K562 (cell line): ENCODE measurements around the gene TICAM1. TPM values are rescaled to one million over a fixed set of nuclear protein-coding genes. Genes with fewer than 3 reads are reported as not detected.

ENCODE experiments used
- AFF4 ChIP-seq: sonication (generic); formaldehyde crosslinking; IDR thresholded peaks from 2 replicates; pipeline ENCODE4 v1.8.0; 2023; ENCODE audit warnings: mild to moderate bottlenecking, missing genetic modification reagents
- DMBX1 ChIP-seq: fragments of 250-450 bp; sonication (Bioruptor Pico); IDR thresholded peaks from 2 replicates; pipeline ENCODE4 v1.8.0; 2022; ENCODE audit warnings: inconsistent platforms, mild to moderate bottlenecking, moderate library complexity, borderline replicate concordance
- GABPA ChIP-seq: fragments of 200-800 bp; sonication (Bioruptor generic); conservative IDR thresholded peaks from 2 replicates; pipeline ENCODE4 v1.6.1; 2016; ENCODE audit warnings: low read depth, missing genetic modification characterization, missing compliant biosample characterization
- GATAD2B ChIP-seq: fragments of 450-650 bp; IDR thresholded peaks from 2 replicates; pipeline ENCODE4 v1.6.1; 2017; ENCODE audit warnings: mild to moderate bottlenecking, borderline replicate concordance
- JUN ChIP-seq, 2 experiments: sonication (generic) in 1 of 2; formaldehyde crosslinking in 1 of 2; IDR thresholded peaks; 2 replicates each; pipeline versions ENCODE4 v1.6.1 to v1.8.0; 2012 to 2022; ENCODE audit warnings: borderline replicate concordance in 2 of 2, mild to moderate bottlenecking in 2 of 2, improper control_type of control experiment in 1 of 2, low read depth in 1 of 2, low read length in 1 of 2, missing genetic modification reagents in 1 of 2
- NR2C2 ChIP-seq, 2 experiments: fragments of 200-800 bp in 1 of 2; sonication (Bioruptor generic) in 1 of 2; sonication (generic) in 1 of 2; formaldehyde crosslinking in 1 of 2; IDR thresholded peaks; 2 replicates each; pipeline versions ENCODE4 v1.6.1 to v1.8.0; 2016 to 2022; ENCODE audit warnings: mild to moderate bottlenecking in 1 of 2, missing compliant biosample characterization in 1 of 2, missing genetic modification characterization in 1 of 2, missing genetic modification reagents in 1 of 2
- POLR3G ChIP-seq: IDR thresholded peaks from 2 replicates; pipeline ENCODE4 v1.6.1; 2011; ENCODE audit not compliant: insufficient read length, insufficient replicate concordance; ENCODE audit errors: extremely low read depth
- USF1 ChIP-seq: sonication (generic); formaldehyde crosslinking; IDR thresholded peaks from 2 replicates; pipeline ENCODE4 v1.9.0; 2022; ENCODE audit warnings: mild to moderate bottlenecking, missing genetic modification reagents
- polyA plus RNA-seq, 8 experiments: library from polyadenylated mRNA; depleted of rRNA in 4 of 8; stranded (reverse) in 5 of 8; unstranded in 3 of 8; fragments of >200 nt; fragmentation: Nextera tagmentation in 2 of 8; fragmentation: Illumina TruSeq in 1 of 8; extraction: Ambion mirVana in 2 of 8; extraction: Trizol in 1 of 8; gene quantifications; 2 replicates each; pipeline versions ENCODE4 v1.2.1 to v1.2.3, GENCODE V29; 2011 to 2014; ENCODE audit warnings: inconsistent platforms in 1 of 8, missing spikeins in 1 of 8
- total RNA-seq, 7 experiments: library from RNA; depleted of rRNA in 6 of 7; stranded (reverse); fragments of >200 nt in 6 of 7; fragmentation: Illumina TruSeq in 2 of 7; extraction: Trizol in 2 of 7; gene quantifications; 2 replicates each; pipeline versions ENCODE4 v1.2.1 to v1.2.3, GENCODE V29; 2011 to 2021; ENCODE audit warnings: low replicate concordance in 1 of 7
- TF ChIP-seq, protein P1 (sequence below): fragments of 450-650 bp; IDR thresholded peaks from 2 replicates; pipeline ENCODE4 v1.7.1; 2018; ENCODE audit warnings: mild to moderate bottlenecking, low read depth; ENCODE audit not compliant: partially characterized antibody

The TICAM1 gene
- total and polyA plus RNA-seq, 9 of the 15 experiments (the other 6 are each of a cell fraction or from before 2014, with no cell fraction given) = 0.07 to 11.6 (median 1.5) TPM

GRCh38 chr19:4815426-4816201 lies 15.9 kb downstream of the TICAM1 start (continued):
- TF ChIP-seq DMBX1 (CRISPR knock-in tag) (0 out of 2 replicates have a peak, but pooled peaks have one; percentile 61), AFF4 (CRISPR knock-in tag) (no peak), JUN (IDR thresholded peaks at IDR 0.05; ENCODE audit: borderline replicate concordance, low read depth, low read length) (peak; percentile 51; the same call in 1 of the 2 replicates), JUN (CRISPR knock-in tag; IDR thresholded peaks at IDR 0.05; ENCODE audit: borderline replicate concordance) (no peak), NR2C2 (CRISPR knock-in tag; IDR thresholded peaks at IDR 0.05) (no peak), NR2C2 (tag; IDR thresholded peaks at IDR 0.05) (peak; percentile 90), POLR3G (no peak), USF1 (CRISPR knock-in tag) (peak; percentile 99), GATAD2B (peak; percentile 69; the same call in 1 of the 2 replicates), GABPA (tag) (peak; percentile 90)
- TF ChIP-seq, protein P1, sequence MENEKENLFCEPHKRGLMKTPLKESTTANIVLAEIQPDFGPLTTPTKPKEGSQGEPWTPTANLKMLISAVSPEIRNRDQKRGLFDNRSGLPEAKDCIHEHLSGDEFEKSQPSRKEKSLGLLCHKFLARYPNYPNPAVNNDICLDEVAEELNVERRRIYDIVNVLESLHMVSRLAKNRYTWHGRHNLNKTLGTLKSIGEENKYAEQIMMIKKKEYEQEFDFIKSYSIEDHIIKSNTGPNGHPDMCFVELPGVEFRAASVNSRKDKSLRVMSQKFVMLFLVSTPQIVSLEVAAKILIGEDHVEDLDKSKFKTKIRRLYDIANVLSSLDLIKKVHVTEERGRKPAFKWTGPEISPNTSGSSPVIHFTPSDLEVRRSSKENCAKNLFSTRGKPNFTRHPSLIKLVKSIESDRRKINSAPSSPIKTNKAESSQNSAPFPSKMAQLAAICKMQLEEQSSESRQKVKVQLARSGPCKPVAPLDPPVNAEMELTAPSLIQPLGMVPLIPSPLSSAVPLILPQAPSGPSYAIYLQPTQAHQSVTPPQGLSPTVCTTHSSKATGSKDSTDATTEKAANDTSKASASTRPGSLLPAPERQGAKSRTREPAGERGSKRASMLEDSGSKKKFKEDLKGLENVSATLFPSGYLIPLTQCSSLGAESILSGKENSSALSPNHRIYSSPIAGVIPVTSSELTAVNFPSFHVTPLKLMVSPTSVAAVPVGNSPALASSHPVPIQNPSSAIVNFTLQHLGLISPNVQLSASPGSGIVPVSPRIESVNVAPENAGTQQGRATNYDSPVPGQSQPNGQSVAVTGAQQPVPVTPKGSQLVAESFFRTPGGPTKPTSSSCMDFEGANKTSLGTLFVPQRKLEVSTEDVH = peak; percentile 91
